Immature natural killer cell (primary cell): ENCODE results near the gene WBP11. TPM values are rescaled to one million over a fixed set of nuclear protein-coding genes. Genes with fewer than 3 reads are reported as not detected.
"Not testable (repeated sequence)": the region's sequence is repeated elsewhere in the genome, so short reads cannot be mapped to it uniquely, and the experiment has no call there.

Experiments
- DNase-seq, 3 donors: peaks; one replicate each; pipeline ENCODE4 v3.0.0; 2022; ENCODE audit warnings: mixed read lengths in 1 of 3
- H3K27ac Mint-ChIP-seq, 6 donors: one replicate each; pipeline ENCODE4 v1.8.0; 2020; ENCODE audit warnings: mixed read lengths in 6 of 6, mild to moderate bottlenecking in 5 of 6, inconsistent platforms in 4 of 6, moderate library complexity in 3 of 6
- H3K27me3 Mint-ChIP-seq, 3 donors: one replicate each; pipeline ENCODE4 v1.8.0; 2020 to 2021; ENCODE audit warnings: low read depth in 3 of 3, mild to moderate bottlenecking in 3 of 3, mixed read lengths in 3 of 3, moderate library complexity in 3 of 3, inconsistent platforms in 1 of 3
- H3K36me3 Mint-ChIP-seq, 3 donors: one replicate each; pipeline ENCODE4 v1.8.0; 2020; ENCODE audit warnings: mixed read lengths in 3 of 3, inconsistent platforms in 2 of 3, mild to moderate bottlenecking in 2 of 3
- H3K4me1 Mint-ChIP-seq, 2 donors: one replicate each; pipeline ENCODE4 v1.8.0; 2020; ENCODE audit warnings: inconsistent platforms in 2 of 2, mild to moderate bottlenecking in 2 of 2, mixed read lengths in 2 of 2, moderate library complexity in 1 of 2
- H3K4me3 Mint-ChIP-seq, 5 donors: one replicate each; pipeline ENCODE4 v1.8.0; 2020; ENCODE audit warnings: mild to moderate bottlenecking in 5 of 5, mixed read lengths in 5 of 5, inconsistent platforms in 3 of 5, moderate library complexity in 3 of 5
- H3K9me3 Mint-ChIP-seq, 6 donors: one replicate each; pipeline ENCODE4 v1.8.0; 2020; ENCODE audit warnings: mild to moderate bottlenecking in 6 of 6, mixed read lengths in 6 of 6, inconsistent platforms in 4 of 6, moderate library complexity in 3 of 6
- polyA plus RNA-seq, 3 donors: library from polyadenylated mRNA; unstranded; fragments of 300-500 nt; fragmentation: Illumina TruSeq; gene quantifications; one replicate each; pipeline ENCODE4 v1.2.3, GENCODE V29; 2021

WBP11 gene
- polyA plus RNA-seq, 3 donors from 2014 or later = 27.1 to 73.5 (median 47.5) TPM

- H3K27ac Mint-ChIP-seq = peak overlapping the region in 2 of 6 donors; percentile 51 to 55
- peaks cover 20 to 53% of the 10 kb centered on the region in 2 donors for H3K4me1 Mint-ChIP-seq
- H3K27me3 Mint-ChIP-seq, H3K4me3 Mint-ChIP-seq, DNase-seq, H3K9me3 Mint-ChIP-seq: not testable (repeated sequence)
- H3K36me3 Mint-ChIP-seq = peaks cover 17 to 20% (median 17%) of the 10 kb centered on the region in 3 donors
Measured at GRCh38 chr12:14759711-14760280, 43.5 kb downstream of the WBP11 start.

GRCh38 chr12:14756334-14757143 lies 46.7 kb downstream of the WBP11 start:
- H3K27me3 Mint-ChIP-seq = peaks cover 0 to 4% (median 0%) of the 10 kb centered on the region in 3 donors
- H3K36me3 Mint-ChIP-seq = peaks cover 8 to 15% (median 13%) of the 10 kb centered on the region in 3 donors
- H3K4me1 Mint-ChIP-seq = peaks cover 18 to 34% of the 10 kb centered on the region in 2 donors
- DNase-seq = no peak
- peak overlapping the region in 1 of 5 donors; percentile 17 for H3K4me3 Mint-ChIP-seq
- H3K27ac Mint-ChIP-seq = peak overlapping the region in 2 of 6 donors; percentile 46 to 47
- H3K9me3 Mint-ChIP-seq = no peaks in the 10 kb centered on the region

GRCh38 chr12:14751986-14752385 lies 51.3 kb downstream of the WBP11 start:
- no peak for DNase-seq
- no peak overlapping the region for H3K27ac Mint-ChIP-seq
- no peak overlapping the region for H3K4me3 Mint-ChIP-seq
- H3K36me3 Mint-ChIP-seq = peaks cover 4 to 10% (median 8%) of the 10 kb centered on the region in 3 donors
- peaks cover 13 to 29% of the 10 kb centered on the region in 2 donors for H3K4me1 Mint-ChIP-seq
- no peaks in the 10 kb centered on the region for H3K9me3 Mint-ChIP-seq
- H3K27me3 Mint-ChIP-seq = peaks cover 0 to 2% (median 0%) of the 10 kb centered on the region in 3 donors

- Mint-ChIP-seq H3K4me1 (peaks cover 2 to 5% of the 10 kb centered on the region in 2 donors), H3K4me3 (no peak overlapping the region), H3K9me3 (peaks cover 0 to 6% (median 3%) of the 10 kb centered on the region in 6 donors), H3K27ac (peak overlapping the region in 1 of 6 donors; percentile 43), H3K36me3 (peaks cover 22 to 30% (median 30%) of the 10 kb centered on the region in 3 donors), H3K27me3 (peaks cover 0 to 2% (median 0%) of the 10 kb centered on the region in 3 donors)
- DNase-seq = no peak
Measured at GRCh38 chr12:14743061-14743460, 60.2 kb downstream of the WBP11 start.

- H3K27ac Mint-ChIP-seq = peak overlapping the region in 2 of 6 donors; percentile 22 to 32
Measured at GRCh38 chr12:14741942-14742341, 61.3 kb downstream of the WBP11 start.

GRCh38 chr12:14741153-14741552 lies 62.1 kb downstream of the WBP11 start:
- no peaks in the 10 kb centered on the region for H3K4me1 Mint-ChIP-seq
- H3K27ac Mint-ChIP-seq = no peak overlapping the region
- peaks cover 0 to 6% (median 3%) of the 10 kb centered on the region in 6 donors for H3K9me3 Mint-ChIP-seq
- H3K27me3 Mint-ChIP-seq = peaks cover 0 to 2% (median 0%) of the 10 kb centered on the region in 3 donors
- peaks cover 18 to 23% (median 19%) of the 10 kb centered on the region in 3 donors for H3K36me3 Mint-ChIP-seq
- no peak for DNase-seq
- H3K4me3 Mint-ChIP-seq = no peak overlapping the region

More at GRCh38 chr12:14741942-14742341, 61.3 kb downstream of the WBP11 start:
- H3K4me1 Mint-ChIP-seq = no peaks in the 10 kb centered on the region
- H3K36me3 Mint-ChIP-seq = peaks cover 18 to 26% (median 23%) of the 10 kb centered on the region in 3 donors
- H3K27me3 Mint-ChIP-seq = peaks cover 0 to 2% (median 0%) of the 10 kb centered on the region in 3 donors
- DNase-seq = no peak
- H3K9me3 Mint-ChIP-seq = peaks cover 0 to 6% (median 3%) of the 10 kb centered on the region in 6 donors
- no peak overlapping the region for H3K4me3 Mint-ChIP-seq

- DNase-seq, H3K4me3 Mint-ChIP-seq, H3K27me3 Mint-ChIP-seq, H3K4me1 Mint-ChIP-seq, H3K36me3 Mint-ChIP-seq, H3K9me3 Mint-ChIP-seq, H3K27ac Mint-ChIP-seq: not testable (repeated sequence)
Measured at GRCh38 chr12:14736441-14736840, 66.8 kb downstream of the WBP11 start.

Other genes with a start within 250 kb of the WBP11 start
- gene PLBD1, start 235.6 kb downstream of the WBP11 start, polyA plus RNA-seq = 1 to 10 TPM; 1.8 to 8.4 (median 7.0) TPM
- gene GUCY2C, start 106.9 kb downstream of the WBP11 start, polyA plus RNA-seq = not detected
- gene C12orf60, start 192 bp upstream of the WBP11 start, polyA plus RNA-seq = 1 to 10 TPM in 1 of 3 donors, under 1 TPM in 1, not detected in 1; 0.57 to 1.1 TPM
- under 1 TPM in 1 of 3 donors, not detected in 2; 0.10 TPM for gene SMCO3, start 10.7 kb upstream of the WBP11 start, polyA plus RNA-seq
- gene ART4, start 40.0 kb upstream of the WBP11 start, polyA plus RNA-seq = not detected
- gene MGP, start 82.4 kb upstream of the WBP11 start, polyA plus RNA-seq = under 1 TPM in 1 of 3 donors, not detected in 2; 0.51 TPM
- gene ERP27, start 135.1 kb upstream of the WBP11 start, polyA plus RNA-seq = 1 to 10 TPM; 2.5 to 3.8 (median 3.8) TPM
- gene ARHGDIB, start 158.1 kb upstream of the WBP11 start, polyA plus RNA-seq = 1,000 to 10,000 TPM; 2,434 to 4,716 (median 2,863) TPM
- gene PDE6H, start 169.6 kb upstream of the WBP11 start, polyA plus RNA-seq = not detected